Peyer's patch (tissue), 4 donors: Measurements from ENCODE around the gene RANBP1.

ENCODE experiments used
- CTCF ChIP-seq, 6 experiments: fragments of 450-650 bp in 4 of 6; fragments of 200-600 bp in 2 of 6; sonication (generic) in 1 of 6; IDR thresholded peaks; one replicate each; pipeline ENCODE4 v1.5.1; 2017 to 2019; ENCODE audit warnings: antibody characterized with exemption in 6 of 6, mild to moderate bottlenecking in 3 of 6, moderate library complexity in 1 of 6
- POLR2A ChIP-seq, 2 donors: fragments of 450-650 bp; IDR thresholded peaks; one replicate each; pipeline ENCODE4 v1.5.1; 2017; ENCODE audit warnings: antibody characterized with exemption in 2 of 2, mild to moderate bottlenecking in 2 of 2, moderate library complexity in 2 of 2

GRCh38 chr22:20118300-20119020 lies 2.6 kb downstream of the RANBP1 start:
- TF ChIP-seq CTCF (IDR thresholded peaks at IDR 0.05) (no peak), POLR2A (IDR thresholded peaks at IDR 0.05) (no peak)
